Lower leg skin (tissue), 3 donors: ENCODE results near the gene AFG3L2.

Experiments
- CTCF ChIP-seq, 3 donors: fragments of 450-650 bp; IDR thresholded peaks; one replicate each; pipeline ENCODE4 v1.5.1; 2016; ENCODE audit warnings: antibody characterized with exemption in 3 of 3, mild to moderate bottlenecking in 3 of 3, moderate library complexity in 2 of 3
- POLR2A ChIP-seq, 2 donors: fragments of 450-650 bp; IDR thresholded peaks; one replicate each; pipeline ENCODE4 v1.6.1; 2016 to 2017; ENCODE audit warnings: antibody characterized with exemption in 2 of 2, mild to moderate bottlenecking in 1 of 2, moderate library complexity in 1 of 2

- TF ChIP-seq CTCF (IDR thresholded peaks at IDR 0.05) (no peak), POLR2A (IDR thresholded peaks at IDR 0.05) (no peak)
Observed at GRCh38 chr18:12336171-12336613, 40.8 kb downstream of the AFG3L2 start.
